GM12801 (cell line): Measurements from ENCODE around the gene PALLD.

Experiments
- CTCF ChIP-seq: IDR thresholded peaks from one replicate; pipeline ENCODE4 v1.5.1; 2011; ENCODE audit warnings: control low read depth; ENCODE audit not compliant: insufficient read length; ENCODE audit errors: extremely low read depth

Gene PALLD

GRCh38 chr4:168664242-168664891 is 167.5 kb downstream of the PALLD start:
- no peak for TF ChIP-seq CTCF

- TF ChIP-seq CTCF = no peak
Measured at GRCh38 chr4:168666531-168666930, 169.7 kb downstream of the PALLD start.

GRCh38 chr4:168667376-168667775 is 170.5 kb downstream of the PALLD start:
- no peak for TF ChIP-seq CTCF

- TF ChIP-seq CTCF = no peak
Measured at GRCh38 chr4:168667921-168668320, 171.1 kb downstream of the PALLD start.

GRCh38 chr4:168673476-168673875 is 176.6 kb downstream of the PALLD start:
- TF ChIP-seq CTCF = no peak

GRCh38 chr4:168674077-168674747 is 177.4 kb downstream of the PALLD start:
- no peak for TF ChIP-seq CTCF

- no peak for TF ChIP-seq CTCF
Measured at GRCh38 chr4:168674866-168675265, 178.0 kb downstream of the PALLD start.
